Measurements from ENCODE around the gene RRP1.

The RRP1 gene

DNA sequence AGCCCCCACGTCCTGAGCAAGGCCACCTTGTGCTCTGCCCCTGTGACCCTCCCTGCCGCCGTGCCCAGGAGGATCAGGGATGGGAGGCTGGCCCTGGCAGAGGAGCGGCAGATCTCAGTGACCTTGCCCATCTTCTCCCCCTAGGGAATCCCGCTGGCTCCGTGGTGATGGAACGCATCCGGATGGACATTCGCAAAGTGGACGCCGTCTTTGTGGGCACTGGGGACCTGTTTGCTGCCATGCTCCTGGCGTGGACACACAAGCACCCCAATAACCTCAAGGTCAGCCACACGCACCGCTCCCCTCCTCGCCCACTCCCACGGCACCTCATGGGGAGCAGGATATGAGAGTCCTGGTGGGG is 36.0 kb upstream of the RRP1 start:
- no peak overlapping the region for H3K4me3 ChIP-seq (ENCODE audit: low read depth, low read length)
- no peak for DNase-seq (ENCODE audit: low read depth)
- TF ChIP-seq, protein P1, sequence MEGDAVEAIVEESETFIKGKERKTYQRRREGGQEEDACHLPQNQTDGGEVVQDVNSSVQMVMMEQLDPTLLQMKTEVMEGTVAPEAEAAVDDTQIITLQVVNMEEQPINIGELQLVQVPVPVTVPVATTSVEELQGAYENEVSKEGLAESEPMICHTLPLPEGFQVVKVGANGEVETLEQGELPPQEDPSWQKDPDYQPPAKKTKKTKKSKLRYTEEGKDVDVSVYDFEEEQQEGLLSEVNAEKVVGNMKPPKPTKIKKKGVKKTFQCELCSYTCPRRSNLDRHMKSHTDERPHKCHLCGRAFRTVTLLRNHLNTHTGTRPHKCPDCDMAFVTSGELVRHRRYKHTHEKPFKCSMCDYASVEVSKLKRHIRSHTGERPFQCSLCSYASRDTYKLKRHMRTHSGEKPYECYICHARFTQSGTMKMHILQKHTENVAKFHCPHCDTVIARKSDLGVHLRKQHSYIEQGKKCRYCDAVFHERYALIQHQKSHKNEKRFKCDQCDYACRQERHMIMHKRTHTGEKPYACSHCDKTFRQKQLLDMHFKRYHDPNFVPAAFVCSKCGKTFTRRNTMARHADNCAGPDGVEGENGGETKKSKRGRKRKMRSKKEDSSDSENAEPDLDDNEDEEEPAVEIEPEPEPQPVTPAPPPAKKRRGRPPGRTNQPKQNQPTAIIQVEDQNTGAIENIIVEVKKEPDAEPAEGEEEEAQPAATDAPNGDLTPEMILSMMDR (IDR thresholded peaks at IDR 0.05; ENCODE audit: insufficient read depth, low read depth, low read length, missing control alignments) = no peak

DNA sequence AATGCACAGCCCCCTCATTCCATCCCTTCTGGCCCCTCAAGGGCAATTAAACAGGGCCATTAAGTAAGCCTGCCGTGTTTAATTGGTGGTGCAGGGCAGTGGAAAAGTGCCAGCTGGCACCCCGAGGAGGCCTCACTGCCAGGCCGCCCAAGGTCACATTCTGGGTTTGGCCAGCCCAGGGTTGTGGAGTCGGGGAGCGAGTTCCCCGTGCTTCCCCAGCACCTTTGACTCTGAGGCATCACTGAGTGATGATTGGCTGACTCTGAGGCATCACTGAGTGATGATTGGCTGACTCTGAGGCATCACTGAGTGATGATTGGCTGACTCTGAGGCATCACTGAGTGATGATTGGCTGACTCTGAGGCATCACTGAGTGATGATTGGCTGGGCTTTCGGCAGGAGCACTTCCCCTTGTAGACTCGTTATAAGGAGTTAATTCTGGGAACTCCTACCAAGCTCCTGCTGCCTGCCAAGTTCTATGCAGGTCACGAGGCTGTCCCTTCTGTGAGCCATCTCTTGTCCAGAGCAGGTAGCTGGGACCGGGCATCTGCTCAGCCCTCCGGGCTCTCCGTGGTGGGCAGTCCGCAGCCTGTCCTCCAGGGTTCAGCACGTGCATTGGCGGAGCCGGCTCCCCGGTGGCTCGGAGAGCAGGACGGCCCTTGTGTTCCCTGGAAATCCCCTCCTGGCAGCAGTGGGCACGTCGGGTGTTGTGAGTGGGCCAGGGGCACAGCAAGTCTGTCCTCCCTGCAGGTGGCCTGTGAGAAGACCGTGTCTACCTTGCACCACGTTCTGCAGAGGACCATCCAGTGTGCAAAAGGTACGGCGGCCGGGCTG is 34.2 kb upstream of the RRP1 start:
- H3K4me3 ChIP-seq (ENCODE audit: low read depth, low read length) = no peak overlapping the region
- TF ChIP-seq, protein P1 (IDR thresholded peaks at IDR 0.05; ENCODE audit: insufficient read depth, low read depth, low read length, missing control alignments) = no peak
- no peak for DNase-seq (ENCODE audit: low read depth)

DNA sequence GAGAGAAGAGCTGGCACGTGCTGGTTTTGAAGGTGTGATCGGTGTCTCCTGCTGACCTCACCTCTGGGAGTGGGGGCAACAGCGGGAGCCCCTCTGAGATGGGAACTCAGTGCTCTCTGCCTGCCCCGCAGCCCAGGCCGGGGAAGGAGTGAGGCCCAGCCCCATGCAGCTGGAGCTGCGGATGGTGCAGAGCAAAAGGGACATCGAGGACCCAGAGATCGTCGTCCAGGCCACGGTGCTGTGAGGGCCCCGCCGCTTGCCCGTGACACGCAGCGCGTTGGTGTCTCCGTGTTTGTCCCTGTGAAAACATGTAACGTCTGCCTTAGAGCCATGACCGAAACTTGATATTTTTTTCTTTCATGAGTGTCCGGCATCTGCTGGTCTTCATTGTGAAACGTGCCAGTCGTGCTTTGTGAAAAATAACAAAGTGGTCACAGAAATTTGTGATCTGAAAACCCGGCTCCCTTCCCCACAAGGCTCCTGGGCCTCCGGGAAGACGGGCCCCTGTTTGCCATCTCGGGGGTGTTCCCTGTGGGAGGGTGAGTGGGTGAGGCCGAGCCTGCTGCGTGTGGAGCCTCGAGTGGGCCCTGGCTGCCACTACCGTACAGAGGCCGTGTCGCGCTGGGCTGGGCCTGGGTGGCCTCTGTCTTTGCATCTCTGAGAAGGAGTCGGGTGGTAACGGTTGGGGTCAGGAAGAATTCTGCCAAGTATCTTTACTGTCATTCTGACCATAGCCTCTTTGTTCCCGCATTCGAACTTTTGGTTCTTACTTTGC is 33.4 kb upstream of the RRP1 start:
- DNase-seq (ENCODE audit: low read depth) = no peak
- H3K4me3 ChIP-seq (ENCODE audit: low read depth, low read length) = no peak overlapping the region
- TF ChIP-seq, protein P1 (IDR thresholded peaks at IDR 0.05; ENCODE audit: insufficient read depth, low read depth, low read length, missing control alignments) = no peak

DNA sequence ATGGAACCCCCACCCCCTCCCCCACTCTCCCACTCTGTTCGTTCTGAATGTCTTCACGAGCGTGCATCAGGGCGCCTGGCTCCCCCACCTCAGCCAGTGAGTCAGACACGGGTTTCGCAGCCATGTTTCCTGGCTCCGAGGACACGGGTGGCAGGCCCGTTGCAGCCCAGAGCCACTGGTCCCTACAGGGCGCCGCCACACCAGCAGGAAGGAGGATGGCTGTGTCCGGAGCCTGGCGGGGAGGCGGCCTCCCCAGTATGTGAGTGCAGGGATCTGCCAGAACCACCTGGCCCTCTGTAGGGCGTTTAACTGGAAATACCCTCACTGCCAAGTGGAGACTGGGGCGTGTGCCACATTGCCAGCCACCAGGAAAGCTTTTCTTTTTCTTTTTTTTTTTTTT is 31.8 kb upstream of the RRP1 start:
- no peak for DNase-seq (ENCODE audit: low read depth)
- TF ChIP-seq, protein P1 (IDR thresholded peaks at IDR 0.05; ENCODE audit: insufficient read depth, low read depth, low read length, missing control alignments) = no peak

DNA sequence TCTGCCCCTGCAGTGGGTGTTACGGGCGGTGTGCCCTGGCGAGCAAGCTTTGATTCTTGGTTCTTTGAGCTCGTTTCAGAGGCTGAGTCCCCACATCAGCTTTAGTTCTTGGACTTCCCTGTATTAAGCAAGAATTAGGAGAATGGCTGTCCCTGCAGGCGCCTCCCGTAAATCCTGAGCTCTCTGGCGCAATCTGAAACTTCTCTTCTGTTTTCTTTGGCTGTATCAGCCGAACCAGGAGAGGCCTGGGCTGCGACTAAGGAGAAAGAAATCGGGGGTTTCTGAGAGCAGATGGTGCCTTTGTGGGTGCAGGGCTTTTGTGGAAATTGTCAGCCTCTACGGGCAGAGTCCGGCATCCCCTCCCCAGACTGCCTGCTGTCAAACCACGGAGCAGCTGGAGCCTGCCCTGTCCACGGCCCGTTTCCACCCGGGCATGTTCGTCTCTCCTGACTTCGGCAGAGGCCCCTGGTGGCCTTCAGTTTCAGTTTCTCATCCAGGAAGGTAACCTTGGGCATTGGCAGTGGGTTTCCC is 31.2 kb upstream of the RRP1 start:
- TF ChIP-seq, protein P1 (IDR thresholded peaks at IDR 0.05; ENCODE audit: insufficient read depth, low read depth, low read length, missing control alignments) = no peak
- DNase-seq (ENCODE audit: low read depth) = no peak
- no peak overlapping the region for H3K4me3 ChIP-seq (ENCODE audit: low read depth, low read length)

More for the DNA sequence above, 31.8 kb upstream of the RRP1 start:
- no peak overlapping the region for H3K4me3 ChIP-seq (ENCODE audit: low read depth, low read length)

DNA sequence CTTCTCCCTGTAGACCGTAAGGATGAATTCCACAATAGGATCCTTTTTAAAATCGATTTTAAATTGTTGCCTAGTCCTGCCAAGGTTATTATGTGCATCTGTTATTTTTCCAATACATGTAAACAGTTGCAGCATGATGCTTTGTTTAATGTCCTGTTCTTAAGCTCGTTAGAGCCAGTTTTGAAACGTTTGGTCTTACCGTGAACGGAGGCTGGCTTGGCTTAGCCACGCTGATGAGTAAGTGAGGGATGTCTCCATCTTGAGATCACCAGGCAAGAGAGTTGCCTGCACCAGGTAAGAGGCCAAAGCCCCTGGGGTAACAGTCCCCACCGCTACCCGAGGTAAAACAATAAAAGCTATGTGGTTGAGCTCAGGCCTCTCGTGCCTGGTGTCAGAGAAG is 30.6 kb upstream of the RRP1 start:
- no peak overlapping the region for H3K4me3 ChIP-seq (ENCODE audit: low read depth, low read length)
- no peak for DNase-seq (ENCODE audit: low read depth)

More for the DNA sequence above, 30.6 kb upstream of the RRP1 start:
- TF ChIP-seq, protein P1 (IDR thresholded peaks at IDR 0.05; ENCODE audit: insufficient read depth, low read depth, low read length, missing control alignments) = no peak

Data from GM12865 (cell line).